ENCODE data around the gene WDR91.

- TF ChIP-seq SUZ12 (IDR thresholded peaks at IDR 0.05; ENCODE audit: extremely low read depth, insufficient read depth, insufficient read length): no peak
- TF ChIP-seq ZNF274 (IDR thresholded peaks at IDR 0.05; ENCODE audit: low read depth, low read length): no peak
- no peak for TF ChIP-seq YY1 (IDR thresholded peaks at IDR 0.05; ENCODE audit: insufficient read depth, insufficient read length)
These were observed at the start of gene WDR91 for GRCh38 chr7:135211179-135211945.

Measured in NT2/D1 (cell line).